Fibroblast of lung (primary cell): ENCODE measurements around the gene HCN1. TPM values are rescaled to one million over a fixed set of nuclear protein-coding genes. Genes with fewer than 3 reads are reported as not detected.

Experiments used
- DNase-seq, 2 donors: peaks; one replicate each; pipeline versions ENCODE4 v3.0.0 to v3.0.0-alpha.2; 2010; ENCODE audit warnings: low read depth in 2 of 2
- H2AFZ ChIP-seq: 2 replicates; pipeline ENCODE4 v1.5.1; 2012; ENCODE audit warnings: low read length, control low read depth, inconsistent platforms
- H3K27ac ChIP-seq: 2 replicates; pipeline ENCODE4 v1.5.1; 2011; ENCODE audit warnings: low read length, control low read depth; ENCODE audit not compliant: insufficient read depth
- H3K27me3 ChIP-seq: 2 replicates; pipeline ENCODE4 v1.5.1; 2011; ENCODE audit warnings: mild to moderate bottlenecking, low read length; ENCODE audit not compliant: control insufficient read depth, insufficient read depth
- H3K36me3 ChIP-seq: 2 replicates; pipeline ENCODE4 v1.5.1; 2011; ENCODE audit warnings: low read length; ENCODE audit not compliant: control insufficient read depth, insufficient read depth
- H3K4me1 ChIP-seq: 2 replicates; pipeline ENCODE4 v1.5.1; 2011; ENCODE audit warnings: low read length; ENCODE audit not compliant: control insufficient read depth, insufficient read depth; ENCODE audit errors: extremely low read depth
- H3K4me2 ChIP-seq: 2 replicates; pipeline ENCODE4 v1.5.1; 2011; ENCODE audit warnings: low read length, control low read depth; ENCODE audit not compliant: insufficient read depth; ENCODE audit errors: extremely low read depth
- H3K4me3 ChIP-seq, 4 experiments: fragments of 200-600 bp in 1 of 4; sonication (generic) in 1 of 4; replicated peaks in 1 of 4; 2 replicates each; pipeline ENCODE4 v1.5.1; 2011 to 2016; ENCODE audit warnings: low read length in 4 of 4, low read depth in 3 of 4, mild to moderate bottlenecking in 3 of 4, control low read depth in 2 of 4, inconsistent platforms in 1 of 4, mixed read lengths in 1 of 4; ENCODE audit not compliant: insufficient read depth in 1 of 4; ENCODE audit errors: control extremely low read depth in 1 of 4
- H3K79me2 ChIP-seq: 2 replicates; pipeline ENCODE4 v1.5.1; 2012; ENCODE audit warnings: mild to moderate bottlenecking, low read length, inconsistent platforms; ENCODE audit not compliant: control insufficient read depth, insufficient read depth
- H3K9ac ChIP-seq: 2 replicates; pipeline ENCODE4 v1.5.1; 2011; ENCODE audit warnings: mild to moderate bottlenecking, low read length, control low read depth; ENCODE audit not compliant: insufficient read depth
- H3K9me3 ChIP-seq: 2 replicates; pipeline ENCODE4 v1.5.1; 2012; ENCODE audit warnings: low read depth, low read length; ENCODE audit not compliant: control insufficient read depth, insufficient read depth
- H4K20me1 ChIP-seq: 2 replicates; pipeline ENCODE4 v1.5.1; 2011; ENCODE audit warnings: low read length; ENCODE audit not compliant: control insufficient read depth, insufficient read depth; ENCODE audit errors: extremely low read depth
- CTCF ChIP-seq, 2 donors: IDR thresholded peaks in 1 of 2; conservative IDR thresholded peaks in 1 of 2; 1 replicate in 1 of 2; 2 replicates in 1 of 2; pipeline ENCODE4 v1.5.1; 2011 to 2012; ENCODE audit warnings: low read length in 2 of 2, control low read depth in 1 of 2, inconsistent platforms in 1 of 2, low read depth in 1 of 2, mild to moderate bottlenecking in 1 of 2
- EZH2 ChIP-seq: IDR thresholded peaks from 2 replicates; pipeline ENCODE4 v1.5.1; 2012; ENCODE audit warnings: low read length, control low read depth, mild to moderate bottlenecking; ENCODE audit errors: missing control alignments
- polyA plus RNA-seq, 2 donors: library from polyadenylated mRNA; depleted of rRNA in 1 of 2; stranded (reverse) in 1 of 2; unstranded in 1 of 2; fragments of >200 nt; gene quantifications; 2 replicates each; pipeline ENCODE4 v1.2.1, GENCODE V29; 2011 to 2012; ENCODE audit warnings: missing spikeins in 1 of 2
- total RNA-seq: library from RNA; depleted of rRNA; stranded (reverse); fragments of >200 nt; gene quantifications from 2 replicates; pipeline ENCODE4 v1.2.1, GENCODE V29; 2014

Gene HCN1
- total and polyA plus RNA-seq, 2 donors (not counting 1 experiment from before 2014, with no cell fraction given) = not detected

DNA sequence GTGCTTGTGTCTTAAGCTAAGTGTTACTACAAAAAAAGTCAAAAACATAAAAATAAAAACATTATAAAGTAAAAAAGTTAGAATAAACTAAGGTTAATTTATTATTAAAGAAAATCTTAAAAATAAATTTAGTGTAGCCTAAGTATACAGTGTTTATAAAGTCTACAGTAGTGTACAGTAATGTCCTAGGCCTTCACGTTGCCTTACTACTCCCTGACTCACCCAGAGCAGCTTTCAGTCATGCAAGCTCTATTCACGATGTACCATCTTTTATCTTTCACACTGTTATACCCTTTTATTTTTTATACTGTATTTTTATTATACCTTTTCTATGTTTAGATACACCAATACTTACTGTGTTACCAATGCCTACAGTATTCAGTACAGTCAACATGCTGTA, 288.1 kb downstream of the HCN1 start:
- Histone ChIP-seq H3K9ac (no peak overlapping the region), H3K36me3 (no peaks in the 10 kb centered on the region), H3K4me1 (no peaks in the 10 kb centered on the region), H3K4me2 (no peak overlapping the region), H4K20me1 (no peaks in the 10 kb centered on the region), H3K27me3 (no peaks in the 10 kb centered on the region), H3K9me3 (no peaks in the 10 kb centered on the region), H3K27ac (no peak overlapping the region), H3K79me2 (no peaks in the 10 kb centered on the region), H3K4me3 (no peak overlapping the region), H2AFZ (no peak overlapping the region)
- DNase-seq = no peak
- TF ChIP-seq EZH2 (no peak), CTCF (conservative IDR thresholded peaks at IDR 0.05 in 1 of 2, IDR thresholded peaks at IDR 0.05 in 1 of 2; ENCODE audit: low read depth in 1 of 2, low read length in 2 of 2) (no peak)

DNA sequence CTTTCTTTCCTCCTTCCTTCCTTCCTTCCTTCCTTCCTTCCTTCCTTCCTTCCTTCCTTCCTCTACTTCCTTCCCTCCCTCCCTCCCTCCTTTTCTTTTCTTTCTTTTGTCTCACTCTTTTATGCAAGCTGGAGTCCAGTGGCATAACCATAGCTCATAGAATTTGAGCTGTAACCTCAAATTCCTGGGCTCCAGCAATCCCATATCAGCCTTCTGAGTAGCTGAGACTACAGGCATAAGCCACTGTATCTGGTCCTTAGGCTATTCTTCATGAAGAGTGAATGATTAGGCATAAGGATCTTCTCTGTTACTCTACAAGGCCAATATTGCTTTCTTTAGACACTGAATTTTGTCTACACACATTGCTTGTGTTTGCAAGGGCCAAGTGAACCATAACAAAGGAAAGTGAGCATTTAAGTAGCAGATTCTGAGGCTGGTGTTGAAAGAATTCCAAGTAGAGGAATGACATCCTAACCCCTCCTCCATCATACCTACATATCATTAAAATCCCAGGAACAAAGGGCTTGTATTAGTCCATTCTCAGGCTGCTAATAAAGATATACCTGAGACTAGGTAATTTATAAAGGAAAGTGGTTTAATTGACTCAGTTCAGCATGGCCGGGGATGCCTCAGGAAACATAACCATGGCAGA, 293.2 kb downstream of the HCN1 start:
- Histone ChIP-seq H3K4me1 (no peaks in the 10 kb centered on the region), H3K27ac (no peak overlapping the region), H3K36me3 (no peaks in the 10 kb centered on the region), H3K79me2 (no peaks in the 10 kb centered on the region), H2AFZ (no peak overlapping the region), H3K4me2 (no peak overlapping the region), H3K27me3 (no peaks in the 10 kb centered on the region), H3K9me3 (no peaks in the 10 kb centered on the region), H4K20me1 (no peaks in the 10 kb centered on the region), H3K9ac (no peak overlapping the region), H3K4me3 (no peak overlapping the region)
- DNase-seq = no peak
- TF ChIP-seq EZH2 = no peak
- TF ChIP-seq CTCF (conservative IDR thresholded peaks at IDR 0.05 in 1 of 2, IDR thresholded peaks at IDR 0.05 in 1 of 2; ENCODE audit: low read depth in 1 of 2, low read length in 2 of 2) = no peak

DNA sequence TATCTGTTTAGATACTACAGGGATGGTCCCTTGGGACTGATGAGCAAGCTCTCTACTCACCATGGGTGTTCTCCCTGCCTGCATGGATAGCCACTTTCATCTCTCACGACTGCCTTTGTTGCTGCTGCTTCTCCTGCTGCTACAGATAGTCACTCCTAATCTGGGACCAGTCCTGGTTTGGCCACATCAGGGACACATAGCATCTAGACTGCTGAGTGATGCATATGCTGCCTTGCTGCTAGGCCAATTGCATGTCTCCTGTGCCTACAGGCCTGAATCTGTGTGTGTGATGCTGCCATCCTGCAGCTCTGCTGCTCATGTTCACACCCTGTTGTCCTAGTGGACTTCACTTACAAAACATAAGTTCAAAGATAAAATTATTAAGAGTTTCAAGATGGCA, 297.1 kb downstream of the HCN1 start:
- H3K36me3 ChIP-seq = no peaks in the 10 kb centered on the region
- H3K4me3 ChIP-seq = no peak overlapping the region
- no peak overlapping the region for H3K9ac ChIP-seq
- DNase-seq = no peak
- H3K79me2 ChIP-seq = no peaks in the 10 kb centered on the region
- no peak overlapping the region for H3K4me2 ChIP-seq
- no peaks in the 10 kb centered on the region for H3K27me3 ChIP-seq
- H2AFZ ChIP-seq = no peak overlapping the region
- H3K4me1 ChIP-seq = no peaks in the 10 kb centered on the region
- no peaks in the 10 kb centered on the region for H3K9me3 ChIP-seq
- H3K27ac ChIP-seq = no peak overlapping the region
- no peaks in the 10 kb centered on the region for H4K20me1 ChIP-seq
- TF ChIP-seq CTCF (conservative IDR thresholded peaks at IDR 0.05 in 1 of 2, IDR thresholded peaks at IDR 0.05 in 1 of 2; ENCODE audit: low read depth in 1 of 2, low read length in 2 of 2) (no peak), EZH2 (no peak)
